HEK293 (cell line): ENCODE measurements around the gene HMCN1.

Experiments
- CTCF ChIA-PET: fragments of 350-600 bp; formaldehyde crosslinking; extraction: SDS; loops from one replicate; lab custom pipeline; 2021; ENCODE audit warnings: antibody characterized with exemption; lab: Yijun Ruan, JAX
- POLR2A ChIA-PET: fragments of 300-600 bp; formaldehyde crosslinking; extraction: SDS; loops from one replicate; lab custom pipeline; 2020; ENCODE audit warnings: antibody characterized with exemption, inconsistent platforms; lab: Yijun Ruan, JAX
- H3K27ac ChIP-seq: fragments of 200-500 bp; sonication (Bioruptor generic); 2 replicates; pipeline ENCODE4 v1.5.1; 2014; ENCODE audit warnings: low read depth, low read length, control low read depth, inconsistent platforms; ENCODE audit errors: extremely low read depth
- H3K36me3 ChIP-seq, 2 experiments: fragments of 200-500 bp in 1 of 2; sonication (Bioruptor generic) in 1 of 2; 1 replicate in 1 of 2; 2 replicates in 1 of 2; pipeline ENCODE4 v1.5.1; 2014 to 2017; ENCODE audit warnings: inconsistent platforms in 2 of 2, low read length in 2 of 2; ENCODE audit not compliant: control insufficient read depth in 2 of 2, insufficient read depth in 1 of 2
- H3K4me1 ChIP-seq: fragments of 200-500 bp; sonication (Bioruptor generic); 2 replicates; pipeline ENCODE4 v1.5.1; 2014; ENCODE audit warnings: mild to moderate bottlenecking, low read length, inconsistent platforms; ENCODE audit not compliant: control insufficient read depth, insufficient read depth
- H3K4me3 ChIP-seq: 2 replicates; pipeline ENCODE4 v1.5.1; 2011; ENCODE audit warnings: low read depth, mild to moderate bottlenecking, control low read depth, low read length, moderate library complexity
- H3K9me3 ChIP-seq: fragments of 200-500 bp; sonication (Bioruptor generic); 2 replicates; pipeline ENCODE4 v1.5.1; 2014; ENCODE audit warnings: low read depth, low read length, inconsistent platforms; ENCODE audit not compliant: control insufficient read depth, insufficient read depth
- OSR2 ChIP-seq: fragments of 450-650 bp; formaldehyde crosslinking; IDR thresholded peaks from 2 replicates; pipeline ENCODE4 v1.5.1; 2016; ENCODE audit warnings: missing biosample characterization, missing genetic modification characterization
- PRDM1 ChIP-seq: fragments of 450-650 bp; formaldehyde crosslinking; IDR thresholded peaks from 2 replicates; pipeline ENCODE4; 2016; ENCODE audit warnings: missing biosample characterization, missing genetic modification characterization
- SETDB1 ChIP-seq: IDR thresholded peaks from one replicate; pipeline ENCODE4 v1.6.1; 2017; ENCODE audit warnings: mild to moderate bottlenecking, low read length, moderate library complexity, mixed read lengths; ENCODE audit not compliant: insufficient read length
- SP7 ChIP-seq: fragments of 450-650 bp; formaldehyde crosslinking; IDR thresholded peaks from 2 replicates; pipeline ENCODE4 v1.5.1; 2016; ENCODE audit warnings: missing biosample characterization, missing genetic modification characterization
- ZBTB7A ChIP-seq: fragments of 450-650 bp; formaldehyde crosslinking; IDR thresholded peaks from 2 replicates; pipeline ENCODE4 v1.5.1; 2016; ENCODE audit warnings: low read depth, missing biosample characterization, missing genetic modification characterization
- ZNF138 ChIP-seq: fragments of 450-650 bp; formaldehyde crosslinking; IDR thresholded peaks from 2 replicates; pipeline ENCODE4 v1.5.1; 2016; ENCODE audit warnings: missing biosample characterization, missing genetic modification characterization, borderline replicate concordance
- ZNF202 ChIP-seq: fragments of 450-650 bp; formaldehyde crosslinking; IDR thresholded peaks from 2 replicates; pipeline ENCODE4 v1.5.1; 2016; ENCODE audit warnings: missing biosample characterization, missing genetic modification characterization, borderline replicate concordance
- ZNF350 ChIP-seq: fragments of 450-650 bp; formaldehyde crosslinking; IDR thresholded peaks from 2 replicates; pipeline ENCODE4 v1.5.0; 2017; ENCODE audit warnings: missing biosample characterization, mild to moderate bottlenecking, missing genetic modification characterization
- ZNF548 ChIP-seq: fragments of 450-650 bp; formaldehyde crosslinking; IDR thresholded peaks from 2 replicates; pipeline ENCODE4 v1.5.1; 2016; ENCODE audit warnings: missing biosample characterization, missing genetic modification characterization
- ZNF664 ChIP-seq: fragments of 450-650 bp; formaldehyde crosslinking; IDR thresholded peaks from 2 replicates; pipeline ENCODE4 v1.5.1; 2016; ENCODE audit warnings: missing biosample characterization, missing genetic modification characterization
- ZNF707 ChIP-seq: fragments of 450-650 bp; formaldehyde crosslinking; IDR thresholded peaks from 2 replicates; pipeline ENCODE4 v1.5.1; 2016; ENCODE audit warnings: missing biosample characterization, missing genetic modification characterization
- TF ChIP-seq, protein P1 (sequence below): fragments of 450-650 bp; formaldehyde crosslinking; IDR thresholded peaks from 2 replicates; pipeline ENCODE4 v1.5.1; 2016; ENCODE audit warnings: missing biosample characterization, missing genetic modification characterization, borderline replicate concordance
- TF ChIP-seq, protein P2 (sequence below): fragments of 450-650 bp; formaldehyde crosslinking; IDR thresholded peaks from 2 replicates; pipeline ENCODE4 v1.5.1; 2016; ENCODE audit warnings: missing biosample characterization, missing genetic modification characterization, borderline replicate concordance
- TF ChIP-seq, protein P3 (sequence below): fragments of 450-650 bp; formaldehyde crosslinking; conservative IDR thresholded peaks from 2 replicates; pipeline ENCODE4 v1.5.1; 2016; ENCODE audit warnings: low read depth, missing biosample characterization, missing genetic modification characterization
- TF ChIP-seq, protein P4 (sequence below): fragments of 450-650 bp; formaldehyde crosslinking; IDR thresholded peaks from 2 replicates; pipeline ENCODE4 v1.5.1; 2016; ENCODE audit warnings: missing biosample characterization, missing genetic modification characterization

The HMCN1 gene

DNA sequence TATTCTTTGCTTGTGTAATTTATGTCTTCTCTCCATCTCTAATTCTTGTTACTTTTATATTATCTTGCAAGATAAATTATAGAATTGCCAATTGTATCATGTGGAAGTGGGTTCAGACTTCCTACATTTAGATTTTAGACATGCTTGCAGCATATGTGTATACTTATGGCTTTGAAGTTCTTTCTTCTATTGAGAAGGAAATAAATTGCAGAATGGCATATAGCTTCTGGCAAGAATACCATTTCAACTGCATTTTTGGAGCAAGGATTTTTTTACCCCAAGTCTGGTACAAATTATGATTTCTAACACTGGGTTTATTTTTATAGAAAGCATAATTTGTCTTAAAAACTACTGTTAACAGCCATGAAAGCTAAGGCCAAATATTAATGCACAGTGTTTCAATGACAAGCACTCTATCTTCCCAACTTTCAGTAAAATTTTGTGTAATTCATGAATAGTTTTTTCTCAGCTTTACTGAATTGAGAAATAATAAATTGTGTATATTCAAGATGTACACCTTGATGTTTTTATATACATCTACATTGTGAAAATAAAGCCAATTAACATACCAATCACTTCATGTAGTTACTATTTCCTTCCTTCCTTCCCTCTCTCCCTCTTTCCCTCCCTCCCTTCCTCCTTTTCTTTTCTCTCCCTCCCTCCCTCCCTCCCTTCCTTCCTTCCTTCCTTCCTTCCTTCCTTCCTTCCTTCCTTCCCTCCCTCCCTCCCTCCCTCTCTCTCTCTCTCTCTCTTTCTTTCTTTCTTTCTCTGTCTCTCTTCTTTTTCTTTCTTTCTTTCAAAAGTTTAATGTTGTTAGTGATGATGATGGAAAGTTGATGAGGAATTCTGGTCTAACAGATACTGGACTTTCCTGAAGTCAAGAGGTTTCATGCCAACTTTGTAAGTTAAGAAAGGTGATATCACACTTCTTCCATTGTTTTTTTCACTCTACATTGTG is 47.1 kb upstream of the HMCN1 start:
- TF ChIP-seq OSR2 (tag by site-specific recombination): no peak
- TF ChIP-seq SP7: no peak
- TF ChIP-seq ZNF350 (tag by site-specific recombination): no peak
- TF ChIP-seq, protein P1, sequence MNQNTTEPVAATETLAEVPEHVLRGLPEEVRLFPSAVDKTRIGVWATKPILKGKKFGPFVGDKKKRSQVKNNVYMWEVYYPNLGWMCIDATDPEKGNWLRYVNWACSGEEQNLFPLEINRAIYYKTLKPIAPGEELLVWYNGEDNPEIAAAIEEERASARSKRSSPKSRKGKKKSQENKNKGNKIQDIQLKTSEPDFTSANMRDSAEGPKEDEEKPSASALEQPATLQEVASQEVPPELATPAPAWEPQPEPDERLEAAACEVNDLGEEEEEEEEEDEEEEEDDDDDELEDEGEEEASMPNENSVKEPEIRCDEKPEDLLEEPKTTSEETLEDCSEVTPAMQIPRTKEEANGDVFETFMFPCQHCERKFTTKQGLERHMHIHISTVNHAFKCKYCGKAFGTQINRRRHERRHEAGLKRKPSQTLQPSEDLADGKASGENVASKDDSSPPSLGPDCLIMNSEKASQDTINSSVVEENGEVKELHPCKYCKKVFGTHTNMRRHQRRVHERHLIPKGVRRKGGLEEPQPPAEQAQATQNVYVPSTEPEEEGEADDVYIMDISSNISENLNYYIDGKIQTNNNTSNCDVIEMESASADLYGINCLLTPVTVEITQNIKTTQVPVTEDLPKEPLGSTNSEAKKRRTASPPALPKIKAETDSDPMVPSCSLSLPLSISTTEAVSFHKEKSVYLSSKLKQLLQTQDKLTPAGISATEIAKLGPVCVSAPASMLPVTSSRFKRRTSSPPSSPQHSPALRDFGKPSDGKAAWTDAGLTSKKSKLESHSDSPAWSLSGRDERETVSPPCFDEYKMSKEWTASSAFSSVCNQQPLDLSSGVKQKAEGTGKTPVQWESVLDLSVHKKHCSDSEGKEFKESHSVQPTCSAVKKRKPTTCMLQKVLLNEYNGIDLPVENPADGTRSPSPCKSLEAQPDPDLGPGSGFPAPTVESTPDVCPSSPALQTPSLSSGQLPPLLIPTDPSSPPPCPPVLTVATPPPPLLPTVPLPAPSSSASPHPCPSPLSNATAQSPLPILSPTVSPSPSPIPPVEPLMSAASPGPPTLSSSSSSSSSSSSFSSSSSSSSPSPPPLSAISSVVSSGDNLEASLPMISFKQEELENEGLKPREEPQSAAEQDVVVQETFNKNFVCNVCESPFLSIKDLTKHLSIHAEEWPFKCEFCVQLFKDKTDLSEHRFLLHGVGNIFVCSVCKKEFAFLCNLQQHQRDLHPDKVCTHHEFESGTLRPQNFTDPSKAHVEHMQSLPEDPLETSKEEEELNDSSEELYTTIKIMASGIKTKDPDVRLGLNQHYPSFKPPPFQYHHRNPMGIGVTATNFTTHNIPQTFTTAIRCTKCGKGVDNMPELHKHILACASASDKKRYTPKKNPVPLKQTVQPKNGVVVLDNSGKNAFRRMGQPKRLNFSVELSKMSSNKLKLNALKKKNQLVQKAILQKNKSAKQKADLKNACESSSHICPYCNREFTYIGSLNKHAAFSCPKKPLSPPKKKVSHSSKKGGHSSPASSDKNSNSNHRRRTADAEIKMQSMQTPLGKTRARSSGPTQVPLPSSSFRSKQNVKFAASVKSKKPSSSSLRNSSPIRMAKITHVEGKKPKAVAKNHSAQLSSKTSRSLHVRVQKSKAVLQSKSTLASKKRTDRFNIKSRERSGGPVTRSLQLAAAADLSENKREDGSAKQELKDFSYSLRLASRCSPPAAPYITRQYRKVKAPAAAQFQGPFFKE (tag by site-specific recombination): no peak
- TF ChIP-seq PRDM1 (tag by site-specific recombination): no peak
- TF ChIP-seq ZNF664 (tag by site-specific recombination): no peak
- Histone ChIP-seq H3K4me1 (no peaks in the 10 kb centered on the region), H3K27ac (no peak overlapping the region), H3K9me3 (no peaks in the 10 kb centered on the region), H3K4me3 (no peak overlapping the region), H3K36me3 (no peaks in the 10 kb centered on the region)
- POLR2A ChIA-PET: no interaction called here
- CTCF ChIA-PET: interaction anchor here (0.5 to 1.3 kb wide), 2 partner anchors 32 to 882 kb away, joined by 3 to 4 read pairs; no protein-coding TSS in a partner anchor

DNA sequence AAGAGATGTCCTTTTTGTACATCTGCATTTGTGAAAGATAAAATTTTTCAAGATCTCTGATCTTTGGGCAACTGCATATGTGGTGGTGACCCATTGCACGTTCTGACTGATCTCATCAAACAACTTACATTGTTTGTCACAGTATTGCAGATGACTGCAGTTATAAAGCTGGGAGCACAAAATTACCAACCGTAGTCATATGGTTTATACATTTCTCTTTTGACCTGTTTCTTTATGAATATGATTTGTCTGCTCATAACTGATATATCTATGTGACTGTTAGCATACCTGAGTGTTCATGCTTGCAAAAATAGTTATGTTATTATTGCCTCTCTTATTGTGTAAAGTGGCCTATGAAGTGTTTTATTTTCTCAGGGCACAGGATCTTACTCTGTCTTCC is 43.7 kb upstream of the HMCN1 start:
- H3K4me3 ChIP-seq: no peak overlapping the region
- H3K4me1 ChIP-seq: no peaks in the 10 kb centered on the region
- no peaks in the 10 kb centered on the region for H3K9me3 ChIP-seq
- POLR2A ChIA-PET: no interaction called here
- no peaks in the 10 kb centered on the region for H3K36me3 ChIP-seq
- CTCF ChIA-PET: interaction anchor here (0.6 kb wide), 2 partner anchors 173 to 284 kb away, joined by 4 to 5 read pairs; no protein-coding TSS in a partner anchor
- TF ChIP-seq ZNF138 (tag by site-specific recombination): no peak
- TF ChIP-seq, protein P2, sequence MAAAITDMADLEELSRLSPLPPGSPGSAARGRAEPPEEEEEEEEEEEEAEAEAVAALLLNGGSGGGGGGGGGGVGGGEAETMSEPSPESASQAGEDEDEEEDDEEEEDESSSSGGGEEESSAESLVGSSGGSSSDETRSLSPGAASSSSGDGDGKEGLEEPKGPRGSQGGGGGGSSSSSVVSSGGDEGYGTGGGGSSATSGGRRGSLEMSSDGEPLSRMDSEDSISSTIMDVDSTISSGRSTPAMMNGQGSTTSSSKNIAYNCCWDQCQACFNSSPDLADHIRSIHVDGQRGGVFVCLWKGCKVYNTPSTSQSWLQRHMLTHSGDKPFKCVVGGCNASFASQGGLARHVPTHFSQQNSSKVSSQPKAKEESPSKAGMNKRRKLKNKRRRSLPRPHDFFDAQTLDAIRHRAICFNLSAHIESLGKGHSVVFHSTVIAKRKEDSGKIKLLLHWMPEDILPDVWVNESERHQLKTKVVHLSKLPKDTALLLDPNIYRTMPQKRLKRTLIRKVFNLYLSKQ (tag by site-specific recombination): no peak
- TF ChIP-seq ZBTB7A (tag by site-specific recombination): no peak
- no peak for TF ChIP-seq SETDB1
- no peak for TF ChIP-seq ZNF548 (tag by site-specific recombination)
- TF ChIP-seq, all 188 proteins: peak for 0
- H3K27ac ChIP-seq: no peak overlapping the region

DNA sequence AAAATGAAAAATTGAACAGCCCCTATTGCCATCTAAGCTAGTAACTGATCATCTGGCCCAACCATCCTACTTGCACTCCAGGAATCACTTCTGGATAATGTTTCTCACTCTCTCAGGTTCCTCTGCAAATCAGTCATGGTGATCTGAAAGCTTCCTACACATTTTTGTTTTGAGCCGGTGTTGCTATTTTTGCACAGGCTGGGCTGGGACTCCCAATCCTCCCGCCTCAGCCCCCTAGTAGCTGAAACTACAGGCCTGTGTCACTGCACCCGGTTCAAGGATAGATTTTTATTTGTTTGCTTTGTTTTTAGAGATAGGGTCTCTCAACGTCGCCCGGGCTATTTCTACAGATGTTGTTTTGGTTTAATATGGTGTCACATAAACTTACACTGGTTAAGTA is 40.5 kb upstream of the HMCN1 start:
- H3K4me3 ChIP-seq: no peak overlapping the region
- POLR2A ChIA-PET: no interaction called here
- TF ChIP-seq, protein P3, sequence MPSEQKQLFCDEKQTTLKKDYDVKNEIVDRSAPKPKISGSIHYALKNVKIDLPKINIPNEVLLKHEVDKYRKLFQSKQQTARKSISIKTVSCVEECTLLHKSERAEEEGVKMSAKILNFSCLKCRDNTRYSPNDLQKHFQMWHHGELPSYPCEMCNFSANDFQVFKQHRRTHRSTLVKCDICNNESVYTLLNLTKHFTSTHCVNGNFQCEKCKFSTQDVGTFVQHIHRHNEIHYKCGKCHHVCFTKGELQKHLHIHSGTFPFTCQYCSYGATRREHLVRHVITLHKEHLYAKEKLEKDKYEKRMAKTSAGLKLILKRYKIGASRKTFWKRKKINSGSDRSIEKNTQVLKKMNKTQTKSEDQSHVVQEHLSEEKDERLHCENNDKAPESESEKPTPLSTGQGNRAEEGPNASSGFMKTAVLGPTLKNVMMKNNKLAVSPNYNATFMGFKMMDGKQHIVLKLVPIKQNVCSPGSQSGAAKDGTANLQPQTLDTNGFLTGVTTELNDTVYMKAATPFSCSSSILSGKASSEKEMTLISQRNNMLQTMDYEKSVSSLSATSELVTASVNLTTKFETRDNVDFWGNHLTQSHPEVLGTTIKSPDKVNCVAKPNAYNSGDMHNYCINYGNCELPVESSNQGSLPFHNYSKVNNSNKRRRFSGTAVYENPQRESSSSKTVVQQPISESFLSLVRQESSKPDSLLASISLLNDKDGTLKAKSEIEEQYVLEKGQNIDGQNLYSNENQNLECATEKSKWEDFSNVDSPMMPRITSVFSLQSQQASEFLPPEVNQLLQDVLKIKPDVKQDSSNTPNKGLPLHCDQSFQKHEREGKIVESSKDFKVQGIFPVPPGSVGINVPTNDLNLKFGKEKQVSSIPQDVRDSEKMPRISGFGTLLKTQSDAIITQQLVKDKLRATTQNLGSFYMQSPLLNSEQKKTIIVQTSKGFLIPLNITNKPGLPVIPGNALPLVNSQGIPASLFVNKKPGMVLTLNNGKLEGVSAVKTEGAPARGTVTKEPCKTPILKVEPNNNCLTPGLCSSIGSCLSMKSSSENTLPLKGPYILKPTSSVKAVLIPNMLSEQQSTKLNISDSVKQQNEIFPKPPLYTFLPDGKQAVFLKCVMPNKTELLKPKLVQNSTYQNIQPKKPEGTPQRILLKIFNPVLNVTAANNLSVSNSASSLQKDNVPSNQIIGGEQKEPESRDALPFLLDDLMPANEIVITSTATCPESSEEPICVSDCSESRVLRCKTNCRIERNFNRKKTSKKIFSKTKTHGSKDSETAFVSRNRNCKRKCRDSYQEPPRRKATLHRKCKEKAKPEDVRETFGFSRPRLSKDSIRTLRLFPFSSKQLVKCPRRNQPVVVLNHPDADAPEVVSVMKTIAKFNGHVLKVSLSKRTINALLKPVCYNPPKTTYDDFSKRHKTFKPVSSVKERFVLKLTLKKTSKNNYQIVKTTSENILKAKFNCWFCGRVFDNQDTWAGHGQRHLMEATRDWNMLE (tag by site-specific recombination): no peak
- TF ChIP-seq, protein P4, sequence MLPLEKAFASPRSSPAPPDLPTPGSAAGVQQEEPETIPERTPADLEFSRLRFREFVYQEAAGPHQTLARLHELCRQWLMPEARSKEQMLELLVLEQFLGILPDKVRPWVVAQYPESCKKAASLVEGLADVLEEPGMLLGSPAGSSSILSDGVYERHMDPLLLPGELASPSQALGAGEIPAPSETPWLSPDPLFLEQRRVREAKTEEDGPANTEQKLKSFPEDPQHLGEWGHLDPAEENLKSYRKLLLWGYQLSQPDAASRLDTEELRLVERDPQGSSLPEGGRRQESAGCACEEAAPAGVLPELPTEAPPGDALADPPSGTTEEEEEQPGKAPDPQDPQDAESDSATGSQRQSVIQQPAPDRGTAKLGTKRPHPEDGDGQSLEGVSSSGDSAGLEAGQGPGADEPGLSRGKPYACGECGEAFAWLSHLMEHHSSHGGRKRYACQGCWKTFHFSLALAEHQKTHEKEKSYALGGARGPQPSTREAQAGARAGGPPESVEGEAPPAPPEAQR (tag by site-specific recombination): no peak
- TF ChIP-seq ZNF202 (no peak), ZNF707 (tag by site-specific recombination) (no peak)

More for the DNA sequence above, 40.5 kb upstream of the HMCN1 start:
- CTCF ChIA-PET: interaction anchor here (0.5 to 3.8 kb wide), 3 partner anchors 11 to 831 kb away, joined by 3 to 17 read pairs (median 3); no protein-coding TSS in a partner anchor
- H3K4me1 ChIP-seq: no peaks in the 10 kb centered on the region
- H3K27ac ChIP-seq: no peak overlapping the region
- H3K36me3 ChIP-seq: no peaks in the 10 kb centered on the region
- H3K9me3 ChIP-seq: no peaks in the 10 kb centered on the region
